HEK293 (cell line): ENCODE data around the gene GALK1.
A peak's percentile ranks its signal among the peaks of the same experiment; 100 is the strongest.

ENCODE experiments used
- BCL11B ChIP-seq: fragments of 450-650 bp; formaldehyde crosslinking; IDR thresholded peaks from 2 replicates; pipeline ENCODE4 v1.5.1; 2016; ENCODE audit warnings: low read depth, missing biosample characterization, missing genetic modification characterization
- GLI2 ChIP-seq: fragments of 450-650 bp; formaldehyde crosslinking; IDR thresholded peaks from 2 replicates; pipeline ENCODE4; 2017; ENCODE audit warnings: missing biosample characterization, missing genetic modification characterization, low read depth, borderline replicate concordance
- HOXD13 ChIP-seq: sonication (generic); formaldehyde crosslinking; IDR thresholded peaks from 2 replicates; pipeline ENCODE4 v1.8.0; 2022; ENCODE audit warnings: missing genetic modification reagents, borderline replicate concordance
- IKZF3 ChIP-seq: fragments of 450-650 bp; IDR thresholded peaks from 2 replicates; pipeline ENCODE4 v1.5.0; 2018; ENCODE audit warnings: missing biosample characterization, mild to moderate bottlenecking, missing genetic modification characterization, moderate library complexity
- KLF1 ChIP-seq: fragments of 450-650 bp; formaldehyde crosslinking; IDR thresholded peaks from 2 replicates; pipeline ENCODE4 v1.5.1; 2016; ENCODE audit warnings: missing biosample characterization, missing genetic modification characterization
- KLF10 ChIP-seq: fragments of 450-650 bp; IDR thresholded peaks from 2 replicates; pipeline ENCODE4 v1.5.1; 2018; ENCODE audit warnings: missing biosample characterization, mild to moderate bottlenecking, missing genetic modification characterization
- PRDM4 ChIP-seq: fragments of 450-650 bp; formaldehyde crosslinking; IDR thresholded peaks from 2 replicates; pipeline ENCODE4 v1.5.1; 2017; ENCODE audit warnings: missing biosample characterization, missing genetic modification characterization
- REPIN1 ChIP-seq: fragments of 450-650 bp; formaldehyde crosslinking; IDR thresholded peaks from 2 replicates; pipeline ENCODE4 v1.5.1; 2017; ENCODE audit warnings: missing biosample characterization, missing genetic modification characterization, low read depth
- SCRT2 ChIP-seq: fragments of 450-650 bp; formaldehyde crosslinking; IDR thresholded peaks from 2 replicates; pipeline ENCODE4 v1.5.1; 2016; ENCODE audit warnings: missing biosample characterization, missing genetic modification characterization
- YY1 ChIP-seq: fragments of 450-650 bp; formaldehyde crosslinking; IDR thresholded peaks from 2 replicates; pipeline ENCODE4 v1.5.1; 2018; ENCODE audit warnings: missing biosample characterization, missing genetic modification characterization
- ZBTB17 ChIP-seq: fragments of 450-650 bp; formaldehyde crosslinking; IDR thresholded peaks from 2 replicates; pipeline ENCODE4 v1.5.1; 2016; ENCODE audit warnings: missing biosample characterization, missing genetic modification characterization
- ZBTB48 ChIP-seq: fragments of 450-650 bp; formaldehyde crosslinking; IDR thresholded peaks from 2 replicates; pipeline ENCODE4 v1.5.1; 2016; ENCODE audit warnings: missing biosample characterization, missing genetic modification characterization
- ZBTB7A ChIP-seq: fragments of 450-650 bp; formaldehyde crosslinking; IDR thresholded peaks from 2 replicates; pipeline ENCODE4 v1.5.1; 2016; ENCODE audit warnings: low read depth, missing biosample characterization, missing genetic modification characterization
- ZEB2 ChIP-seq: fragments of 450-650 bp; formaldehyde crosslinking; IDR thresholded peaks from 2 replicates; pipeline ENCODE4 v1.5.1; 2016; ENCODE audit warnings: missing biosample characterization, missing genetic modification characterization
- ZNF121 ChIP-seq: fragments of 450-650 bp; formaldehyde crosslinking; IDR thresholded peaks from 2 replicates; pipeline ENCODE4 v1.5.1; 2016; ENCODE audit warnings: missing biosample characterization, missing genetic modification characterization
- ZNF146 ChIP-seq: fragments of 450-650 bp; formaldehyde crosslinking; IDR thresholded peaks from 2 replicates; pipeline ENCODE4 v1.5.1; 2016; ENCODE audit warnings: missing biosample characterization, missing genetic modification characterization
- ZNF2 ChIP-seq: fragments of 450-650 bp; formaldehyde crosslinking; IDR thresholded peaks from 2 replicates; pipeline ENCODE4 v1.5.1; 2016; ENCODE audit warnings: missing biosample characterization, missing genetic modification characterization
- ZNF350 ChIP-seq: fragments of 450-650 bp; formaldehyde crosslinking; IDR thresholded peaks from 2 replicates; pipeline ENCODE4 v1.5.0; 2017; ENCODE audit warnings: missing biosample characterization, mild to moderate bottlenecking, missing genetic modification characterization
- ZNF366 ChIP-seq: fragments of 450-650 bp; formaldehyde crosslinking; conservative IDR thresholded peaks from 2 replicates; pipeline ENCODE4 v1.5.1; 2016; ENCODE audit warnings: missing biosample characterization, missing genetic modification characterization
- ZNF37A ChIP-seq: fragments of 450-650 bp; IDR thresholded peaks from 2 replicates; pipeline ENCODE4 v1.5.1; 2018; ENCODE audit warnings: missing biosample characterization, missing genetic modification characterization
- ZNF391 ChIP-seq: fragments of 450-650 bp; formaldehyde crosslinking; IDR thresholded peaks from 2 replicates; pipeline ENCODE4 v1.5.1; 2016; ENCODE audit warnings: low read depth, missing biosample characterization, missing genetic modification characterization, borderline replicate concordance
- ZNF404 ChIP-seq: fragments of 450-650 bp; formaldehyde crosslinking; IDR thresholded peaks from 2 replicates; pipeline ENCODE4 v1.5.1; 2017; ENCODE audit warnings: missing biosample characterization, missing genetic modification characterization
- ZNF521 ChIP-seq: fragments of 450-650 bp; formaldehyde crosslinking; IDR thresholded peaks from 2 replicates; pipeline ENCODE4 v1.5.1; 2017; ENCODE audit warnings: missing biosample characterization, mild to moderate bottlenecking, missing genetic modification characterization
- ZNF555 ChIP-seq: fragments of 450-650 bp; formaldehyde crosslinking; conservative IDR thresholded peaks from 2 replicates; pipeline ENCODE4 v1.5.1; 2017; ENCODE audit warnings: missing biosample characterization, mild to moderate bottlenecking, missing genetic modification characterization, inconsistent platforms
- ZNF558 ChIP-seq: fragments of 450-650 bp; formaldehyde crosslinking; IDR thresholded peaks from 2 replicates; pipeline ENCODE4 v1.5.1; 2016; ENCODE audit warnings: missing biosample characterization, missing genetic modification characterization
- ZNF560 ChIP-seq: fragments of 450-650 bp; formaldehyde crosslinking; IDR thresholded peaks from 2 replicates; pipeline ENCODE4 v1.5.1; 2017; ENCODE audit warnings: missing biosample characterization, missing genetic modification characterization, borderline replicate concordance
- ZNF658 ChIP-seq: fragments of 450-650 bp; formaldehyde crosslinking; IDR thresholded peaks from 2 replicates; pipeline ENCODE4; 2016; ENCODE audit warnings: missing biosample characterization, missing genetic modification characterization
- ZNF660 ChIP-seq: fragments of 450-650 bp; IDR thresholded peaks from 2 replicates; pipeline ENCODE4 v1.5.1; 2018; ENCODE audit warnings: missing biosample characterization, mild to moderate bottlenecking, missing genetic modification characterization
- ZSCAN30 ChIP-seq: fragments of 450-650 bp; IDR thresholded peaks from 2 replicates; pipeline ENCODE4 v1.5.1; 2018; ENCODE audit warnings: missing biosample characterization, mild to moderate bottlenecking, missing genetic modification characterization, moderate library complexity
- ZXDB ChIP-seq: fragments of 450-650 bp; formaldehyde crosslinking; IDR thresholded peaks from 2 replicates; pipeline ENCODE4 v1.5.1; 2016; ENCODE audit warnings: missing biosample characterization, missing genetic modification characterization
- TF ChIP-seq, protein P1 (sequence below): fragments of 450-650 bp; formaldehyde crosslinking; IDR thresholded peaks from 2 replicates; pipeline ENCODE4 v1.5.1; 2016; ENCODE audit warnings: missing biosample characterization, missing genetic modification characterization
- TF ChIP-seq, protein P2 (sequence below): fragments of 450-650 bp; formaldehyde crosslinking; IDR thresholded peaks from 2 replicates; pipeline ENCODE4 v1.5.1; 2017; ENCODE audit warnings: missing biosample characterization, missing genetic modification characterization
- TF ChIP-seq, protein P3 (sequence below): fragments of 450-650 bp; formaldehyde crosslinking; IDR thresholded peaks from 2 replicates; pipeline ENCODE4 v1.5.1; 2016; ENCODE audit warnings: missing biosample characterization, missing genetic modification characterization, low read depth

Gene GALK1

DNA sequence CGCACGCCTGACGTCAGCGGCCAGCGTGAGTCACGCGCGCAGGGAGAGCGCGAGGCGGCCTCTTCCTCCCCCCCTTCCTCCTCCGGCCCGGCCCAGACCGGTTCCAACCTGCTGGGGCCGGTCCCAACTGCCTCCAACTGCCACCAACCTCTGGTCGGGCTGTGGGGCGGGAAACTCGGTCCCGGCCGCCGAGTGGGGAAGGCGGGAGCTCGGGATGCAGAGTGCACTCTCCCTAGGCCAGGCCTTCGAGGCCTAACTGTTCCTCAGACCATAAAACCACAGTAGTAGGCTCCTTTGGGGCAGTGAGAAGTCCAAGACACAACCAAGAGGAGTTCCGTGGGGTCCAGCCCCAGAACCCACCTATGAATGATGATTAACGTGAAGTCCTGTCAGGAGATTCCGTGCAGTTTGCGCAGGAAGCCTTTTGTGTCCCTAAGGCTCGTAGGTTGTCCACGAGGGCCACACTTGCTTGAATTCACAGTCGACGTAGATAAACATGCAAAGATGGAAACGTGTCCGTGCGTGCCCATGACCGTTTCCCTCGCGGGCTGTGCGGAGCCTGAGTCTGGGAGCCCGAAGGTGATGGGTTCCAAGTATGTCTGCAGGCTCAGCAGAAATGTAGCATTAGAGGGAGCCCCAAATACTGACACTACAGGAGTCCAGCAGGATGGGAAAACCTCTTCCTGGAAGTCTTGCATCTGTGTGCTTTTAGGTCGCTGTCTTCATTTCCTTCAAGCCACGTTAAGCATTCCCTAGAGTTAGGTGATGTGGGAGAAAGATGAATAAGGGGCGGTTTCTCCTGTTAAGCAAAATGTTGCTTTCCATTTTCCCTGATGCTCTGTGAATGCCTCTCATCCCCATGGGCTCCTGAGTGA is 20.3 kb upstream of the GALK1 start (continued):
- TF ChIP-seq, protein P1, sequence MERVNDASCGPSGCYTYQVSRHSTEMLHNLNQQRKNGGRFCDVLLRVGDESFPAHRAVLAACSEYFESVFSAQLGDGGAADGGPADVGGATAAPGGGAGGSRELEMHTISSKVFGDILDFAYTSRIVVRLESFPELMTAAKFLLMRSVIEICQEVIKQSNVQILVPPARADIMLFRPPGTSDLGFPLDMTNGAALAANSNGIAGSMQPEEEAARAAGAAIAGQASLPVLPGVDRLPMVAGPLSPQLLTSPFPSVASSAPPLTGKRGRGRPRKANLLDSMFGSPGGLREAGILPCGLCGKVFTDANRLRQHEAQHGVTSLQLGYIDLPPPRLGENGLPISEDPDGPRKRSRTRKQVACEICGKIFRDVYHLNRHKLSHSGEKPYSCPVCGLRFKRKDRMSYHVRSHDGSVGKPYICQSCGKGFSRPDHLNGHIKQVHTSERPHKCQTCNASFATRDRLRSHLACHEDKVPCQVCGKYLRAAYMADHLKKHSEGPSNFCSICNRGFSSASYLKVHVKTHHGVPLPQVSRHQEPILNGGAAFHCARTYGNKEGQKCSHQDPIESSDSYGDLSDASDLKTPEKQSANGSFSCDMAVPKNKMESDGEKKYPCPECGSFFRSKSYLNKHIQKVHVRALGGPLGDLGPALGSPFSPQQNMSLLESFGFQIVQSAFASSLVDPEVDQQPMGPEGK = peak; percentile 97
- TF ChIP-seq KLF1 (peak; percentile 53; the same call in 1 of the 2 replicates), HOXD13 (CRISPR knock-in tag) (no peak), ZNF521 (no peak), ZXDB (tag by site-specific recombination) (peak; percentile 41; the same call in 1 of the 2 replicates), ZNF558 (tag by site-specific recombination) (0 out of 2 replicates have a peak, but pooled peaks have one; percentile 18), ZNF366 (peak; percentile 50; the same call in 1 of the 2 replicates), GLI2 (tag by site-specific recombination) (no peak), ZBTB48 (tag by site-specific recombination) (peak; percentile 86), ZNF560 (tag by site-specific recombination) (no peak), ZBTB17 (tag by site-specific recombination) (peak; percentile 10; the same call in 1 of the 2 replicates), ZSCAN30 (peak; percentile 91), ZNF660 (tag by site-specific recombination) (peak; percentile 90), IKZF3 (peak; percentile 90), YY1 (peak; percentile 52; the same call in 1 of the 2 replicates), ZNF146 (tag by site-specific recombination) (peak; percentile 38; the same call in 1 of the 2 replicates), BCL11B (peak; percentile 90; the same call in 1 of the 2 replicates), PRDM4 (0 out of 2 replicates have a peak, but pooled peaks have one; percentile 40), ZNF121 (tag by site-specific recombination) (peak; percentile 94), REPIN1 (tag by site-specific recombination) (0 out of 2 replicates have a peak, but pooled peaks have one; percentile 20), ZNF658 (no peak), SCRT2 (tag by site-specific recombination) (peak; percentile 60), ZBTB7A (tag by site-specific recombination) (no peak; the same call in 1 of the 2 replicates), ZNF2 (tag by site-specific recombination) (peak; percentile 97), ZNF37A (0 out of 2 replicates have a peak, but pooled peaks have one; percentile 10), ZNF555 (tag by site-specific recombination) (no peak), ZEB2 (tag by site-specific recombination) (peak; percentile 83), ZNF404 (tag by site-specific recombination) (no peak), ZNF391 (tag by site-specific recombination) (peak; percentile 81; the same call in 1 of the 2 replicates), KLF10 (peak; percentile 37; the same call in 1 of the 2 replicates), ZNF350 (tag by site-specific recombination) (no peak)
- TF ChIP-seq, protein P2, sequence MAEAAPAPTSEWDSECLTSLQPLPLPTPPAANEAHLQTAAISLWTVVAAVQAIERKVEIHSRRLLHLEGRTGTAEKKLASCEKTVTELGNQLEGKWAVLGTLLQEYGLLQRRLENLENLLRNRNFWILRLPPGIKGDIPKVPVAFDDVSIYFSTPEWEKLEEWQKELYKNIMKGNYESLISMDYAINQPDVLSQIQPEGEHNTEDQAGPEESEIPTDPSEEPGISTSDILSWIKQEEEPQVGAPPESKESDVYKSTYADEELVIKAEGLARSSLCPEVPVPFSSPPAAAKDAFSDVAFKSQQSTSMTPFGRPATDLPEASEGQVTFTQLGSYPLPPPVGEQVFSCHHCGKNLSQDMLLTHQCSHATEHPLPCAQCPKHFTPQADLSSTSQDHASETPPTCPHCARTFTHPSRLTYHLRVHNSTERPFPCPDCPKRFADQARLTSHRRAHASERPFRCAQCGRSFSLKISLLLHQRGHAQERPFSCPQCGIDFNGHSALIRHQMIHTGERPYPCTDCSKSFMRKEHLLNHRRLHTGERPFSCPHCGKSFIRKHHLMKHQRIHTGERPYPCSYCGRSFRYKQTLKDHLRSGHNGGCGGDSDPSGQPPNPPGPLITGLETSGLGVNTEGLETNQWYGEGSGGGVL (tag by site-specific recombination) = peak; percentile 87
- TF ChIP-seq, protein P3, sequence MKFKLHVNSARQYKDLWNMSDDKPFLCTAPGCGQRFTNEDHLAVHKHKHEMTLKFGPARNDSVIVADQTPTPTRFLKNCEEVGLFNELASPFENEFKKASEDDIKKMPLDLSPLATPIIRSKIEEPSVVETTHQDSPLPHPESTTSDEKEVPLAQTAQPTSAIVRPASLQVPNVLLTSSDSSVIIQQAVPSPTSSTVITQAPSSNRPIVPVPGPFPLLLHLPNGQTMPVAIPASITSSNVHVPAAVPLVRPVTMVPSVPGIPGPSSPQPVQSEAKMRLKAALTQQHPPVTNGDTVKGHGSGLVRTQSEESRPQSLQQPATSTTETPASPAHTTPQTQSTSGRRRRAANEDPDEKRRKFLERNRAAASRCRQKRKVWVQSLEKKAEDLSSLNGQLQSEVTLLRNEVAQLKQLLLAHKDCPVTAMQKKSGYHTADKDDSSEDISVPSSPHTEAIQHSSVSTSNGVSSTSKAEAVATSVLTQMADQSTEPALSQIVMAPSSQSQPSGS (tag by site-specific recombination) = peak; percentile 86
